ENCODE data around the gene ITIH5. TPM values are rescaled to one million over a fixed set of nuclear protein-coding genes. Genes with fewer than 3 reads are reported as not detected.

The ITIH5 gene
- total RNA-seq, 2 experiments from 2014 or later: not detected

GRCh38 chr10:7566891-7567290, 99.9 kb downstream of the ITIH5 start:
- BruUV-seq (replicated peaks): no TSS peak

DNA sequence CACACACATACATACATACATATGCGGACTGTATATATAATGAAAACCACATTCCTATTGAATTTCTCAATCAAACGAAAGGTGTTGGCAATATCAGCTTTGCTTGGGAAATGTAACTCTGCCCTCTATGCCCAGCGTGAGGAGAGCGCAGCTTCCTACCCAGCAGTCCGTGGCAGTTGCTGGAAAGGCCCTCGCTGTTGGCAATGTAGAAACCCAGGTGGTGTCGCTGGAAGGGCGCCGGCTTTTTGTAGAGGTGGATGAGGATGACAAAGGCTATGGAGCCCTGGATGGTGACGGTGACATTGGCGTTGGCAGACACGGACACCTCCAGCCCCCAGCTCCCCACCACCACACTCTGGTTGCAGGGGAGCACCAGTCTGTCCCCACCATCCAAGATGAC, 100.9 kb downstream of the ITIH5 start:
- Histone ChIP-seq H3K27ac (ENCODE audit: low read depth, low read length, poor library complexity, severe bottlenecking) (no peak overlapping the region), H3K36me3 (ENCODE audit: insufficient read depth, low read length) (no peaks in the 10 kb centered on the region), H3K4me3 (ENCODE audit: low read depth, low read length, poor library complexity, severe bottlenecking) (no peak overlapping the region), H3K9me3 (ENCODE audit: low read length) (no peaks in the 10 kb centered on the region), H2AFZ (ENCODE audit: low read length) (no peak overlapping the region), H4K20me1 (ENCODE audit: insufficient read depth, low read length) (no peaks in the 10 kb centered on the region), H3K4me1 (ENCODE audit: insufficient read depth, low read length, poor library complexity, severe bottlenecking) (no peaks in the 10 kb centered on the region), H3K9me2 (ENCODE audit: insufficient read depth, low read length) (no peaks in the 10 kb centered on the region), H3K79me2 (ENCODE audit: insufficient read depth, low read depth, low read length) (no peaks in the 10 kb centered on the region), H3K4me2 (ENCODE audit: low read length) (no peak overlapping the region)
- ChIA-PET POLR2A (interaction anchor here (0.6 kb wide), 1 partner anchor 1008 kb away, joined by 3 read pairs; no protein-coding TSS in a partner anchor), CTCF (ENCODE audit: unreplicated experiment) (no interaction called here)
- DNase-seq (ENCODE audit: low spot score): no peak
- intact Hi-C loops (cut with micrococcal nuclease; ENCODE audit: unreplicated experiment): no loop called here
- TF ChIP-seq EZH2phosphoT487 (IDR thresholded peaks at IDR 0.05; ENCODE audit: borderline replicate concordance, low read depth, low read length) (no peak), CTCF (conservative IDR thresholded peaks at IDR 0.05; ENCODE audit: low read length) (no peak)
- BruUV-seq (replicated peaks): no TSS peak

More at GRCh38 chr10:7566891-7567290, 99.9 kb downstream of the ITIH5 start:
- TF ChIP-seq CTCF (conservative IDR thresholded peaks at IDR 0.05; ENCODE audit: low read length) (no peak), EZH2phosphoT487 (IDR thresholded peaks at IDR 0.05; ENCODE audit: borderline replicate concordance, low read depth, low read length) (no peak)
- no peaks in the 10 kb centered on the region for H3K9me2 ChIP-seq (ENCODE audit: insufficient read depth, low read length)
- intact Hi-C loops (cut with micrococcal nuclease; ENCODE audit: unreplicated experiment): no loop called here
- no peaks in the 10 kb centered on the region for H3K4me1 ChIP-seq (ENCODE audit: insufficient read depth, low read length, poor library complexity, severe bottlenecking)
- no peak overlapping the region for H3K4me3 ChIP-seq (ENCODE audit: low read depth, low read length, poor library complexity, severe bottlenecking)
- no peak for DNase-seq (ENCODE audit: low spot score)
- no peak overlapping the region for H3K4me2 ChIP-seq (ENCODE audit: low read length)
- H3K9me3 ChIP-seq (ENCODE audit: low read length): no peaks in the 10 kb centered on the region
- CTCF ChIA-PET (ENCODE audit: unreplicated experiment): no interaction called here
- no peaks in the 10 kb centered on the region for H3K79me2 ChIP-seq (ENCODE audit: insufficient read depth, low read depth, low read length)
- no peak overlapping the region for H3K27ac ChIP-seq (ENCODE audit: low read depth, low read length, poor library complexity, severe bottlenecking)
- H4K20me1 ChIP-seq (ENCODE audit: insufficient read depth, low read length): no peaks in the 10 kb centered on the region
- no peak overlapping the region for H2AFZ ChIP-seq (ENCODE audit: low read length)
- POLR2A ChIA-PET: interaction anchor here (0.6 kb wide), 1 partner anchor 255 kb away, joined by 4 read pairs; no protein-coding TSS in a partner anchor
- no peaks in the 10 kb centered on the region for H3K36me3 ChIP-seq (ENCODE audit: insufficient read depth, low read length)

DNA sequence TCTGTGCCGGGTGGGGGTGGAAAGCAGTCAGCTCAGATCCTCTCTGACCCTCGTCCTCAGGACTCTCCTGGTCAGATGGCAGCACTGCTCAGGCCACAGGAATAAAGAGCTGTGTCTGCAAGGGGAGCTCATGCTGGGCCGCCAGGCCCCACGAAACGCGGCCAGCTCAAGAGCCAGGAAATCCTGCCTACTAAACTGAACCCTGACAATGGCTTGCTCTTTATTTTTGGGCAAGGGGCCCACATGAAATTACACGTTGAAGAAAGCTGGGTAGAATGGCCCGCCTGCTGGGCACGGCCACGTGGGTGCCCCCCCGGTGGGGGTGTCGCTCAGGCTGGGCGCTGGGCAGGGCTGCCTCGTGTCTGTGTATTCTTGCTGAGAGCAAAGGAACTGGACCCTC, 103.0 kb downstream of the ITIH5 start:
- Histone ChIP-seq H3K9me3 (ENCODE audit: low read length) (no peaks in the 10 kb centered on the region), H2AFZ (ENCODE audit: low read length) (no peak overlapping the region), H3K27ac (ENCODE audit: low read depth, low read length, poor library complexity, severe bottlenecking) (no peak overlapping the region), H3K79me2 (ENCODE audit: insufficient read depth, low read depth, low read length) (no peaks in the 10 kb centered on the region), H3K4me3 (ENCODE audit: low read depth, low read length, poor library complexity, severe bottlenecking) (no peak overlapping the region), H4K20me1 (ENCODE audit: insufficient read depth, low read length) (no peaks in the 10 kb centered on the region), H3K9me2 (ENCODE audit: insufficient read depth, low read length) (no peaks in the 10 kb centered on the region), H3K4me1 (ENCODE audit: insufficient read depth, low read length, poor library complexity, severe bottlenecking) (no peaks in the 10 kb centered on the region), H3K36me3 (ENCODE audit: insufficient read depth, low read length) (no peaks in the 10 kb centered on the region), H3K4me2 (ENCODE audit: low read length) (no peak overlapping the region)
- ChIA-PET CTCF (ENCODE audit: unreplicated experiment) (no interaction called here), POLR2A (interaction anchor here (0.7 kb wide), 1 partner anchor 347 kb away, joined by 3 read pairs; no protein-coding TSS in a partner anchor)
- intact Hi-C loops (cut with micrococcal nuclease; ENCODE audit: unreplicated experiment): no loop called here
- BruUV-seq (replicated peaks): no TSS peak
- TF ChIP-seq CTCF (conservative IDR thresholded peaks at IDR 0.05; ENCODE audit: low read length) (no peak), EZH2phosphoT487 (IDR thresholded peaks at IDR 0.05; ENCODE audit: borderline replicate concordance, low read depth, low read length) (no peak)
- no peak for DNase-seq (ENCODE audit: low spot score)

Data from OCI-LY7 (cell line).